Parathyroid adenoma (tissue), 2 donors: ENCODE results near the gene GLG1.
"Not testable (repeated sequence)": the region's sequence is repeated elsewhere in the genome, so short reads cannot be mapped to it uniquely, and the experiment has no call there.

Experiments used
- H2AFZ ChIP-seq: fragments of 300-600 bp; sonication (generic); one replicate; pipeline ENCODE4 v1.7.0; 2017; ENCODE audit warnings: antibody characterized with exemption, mild to moderate bottlenecking
- H3K27ac ChIP-seq: fragments of 300-600 bp; sonication (generic); one replicate; pipeline ENCODE4 v1.7.0; 2017
- H3K27me3 ChIP-seq: fragments of 300-600 bp; sonication (generic); one replicate; pipeline ENCODE4 v1.7.0; 2017; ENCODE audit warnings: low read length; ENCODE audit not compliant: control insufficient read depth, insufficient read depth
- H3K36me3 ChIP-seq: fragments of 300-600 bp; sonication (generic); one replicate; pipeline ENCODE4 v1.7.0; 2017; ENCODE audit warnings: low read length; ENCODE audit not compliant: control insufficient read depth, insufficient read depth
- H3K4me1 ChIP-seq: fragments of 300-600 bp; sonication (generic); one replicate; pipeline ENCODE4 v1.7.0; 2017; ENCODE audit warnings: control low read depth
- H3K4me2 ChIP-seq: fragments of 300-600 bp; sonication (generic); one replicate; pipeline ENCODE4 v1.7.0; 2017; ENCODE audit warnings: low read length
- H3K4me3 ChIP-seq: fragments of 300-600 bp; sonication (generic); one replicate; pipeline ENCODE4 v1.7.0; 2017; ENCODE audit warnings: low read depth, low read length
- H3K79me2 ChIP-seq: fragments of 300-600 bp; sonication (generic); one replicate; pipeline ENCODE4 v1.7.0; 2017; ENCODE audit warnings: control low read depth
- H3K9ac ChIP-seq: fragments of 300-600 bp; sonication (generic); one replicate; pipeline ENCODE4 v1.7.0; 2017; ENCODE audit warnings: mild to moderate bottlenecking
- H3K9me3 ChIP-seq: fragments of 300-600 bp; sonication (generic); one replicate; pipeline ENCODE4 v1.7.0; 2017; ENCODE audit warnings: low read length; ENCODE audit not compliant: control insufficient read depth
- donor health status: primary hyperparathyroidism.

Gene GLG1

GRCh38 chr16:74407362-74407705, 199.6 kb downstream of the GLG1 start:
- H3K4me3 ChIP-seq, result peak overlapping the region; percentile 2

GRCh38 chr16:74406600-74407361, 200.1 kb downstream of the GLG1 start:
- H3K9me3 ChIP-seq, H3K27me3 ChIP-seq, H3K79me2 ChIP-seq, H3K4me1 ChIP-seq, H3K4me2 ChIP-seq, H3K36me3 ChIP-seq, H3K9ac ChIP-seq: not testable (repeated sequence)
- H2AFZ ChIP-seq, result peak overlapping the region; percentile 87
- H3K27ac ChIP-seq, result peak overlapping the region; percentile 71
- H3K4me3 ChIP-seq, result peak overlapping the region; percentile 2

More at GRCh38 chr16:74407362-74407705, 199.6 kb downstream of the GLG1 start:
- H3K4me1 ChIP-seq, H3K27me3 ChIP-seq, H3K4me2 ChIP-seq, H3K36me3 ChIP-seq, H3K79me2 ChIP-seq, H3K9ac ChIP-seq, H3K9me3 ChIP-seq: not testable (repeated sequence)
- Histone ChIP-seq H3K27ac (peak overlapping the region; percentile 71), H2AFZ (peak overlapping the region; percentile 87)

GRCh38 chr16:74404148-74404933, 202.6 kb downstream of the GLG1 start:
- not testable (repeated sequence) for H3K36me3 ChIP-seq, H3K27ac ChIP-seq, H3K9me3 ChIP-seq, H3K27me3 ChIP-seq, H3K4me2 ChIP-seq, H3K4me1 ChIP-seq, H3K4me3 ChIP-seq, H3K79me2 ChIP-seq, H2AFZ ChIP-seq, H3K9ac ChIP-seq

GRCh38 chr16:74400238-74400637, 206.7 kb downstream of the GLG1 start:
- not testable (repeated sequence) for H3K79me2 ChIP-seq, H2AFZ ChIP-seq, H3K27me3 ChIP-seq, H3K36me3 ChIP-seq, H3K4me2 ChIP-seq, H3K27ac ChIP-seq, H3K4me3 ChIP-seq, H3K9ac ChIP-seq, H3K9me3 ChIP-seq, H3K4me1 ChIP-seq

GRCh38 chr16:74398212-74398895, 208.6 kb downstream of the GLG1 start:
- H2AFZ ChIP-seq, result peak overlapping the region; percentile 61
- not testable (repeated sequence) for H3K4me1 ChIP-seq, H3K4me3 ChIP-seq, H3K27ac ChIP-seq, H3K27me3 ChIP-seq, H3K9ac ChIP-seq, H3K79me2 ChIP-seq, H3K36me3 ChIP-seq, H3K4me2 ChIP-seq, H3K9me3 ChIP-seq
